G401.6 (cell line): ENCODE data around the gene DDX54.
"Not testable (repeated sequence)": the region's sequence is repeated elsewhere in the genome, so short reads cannot be mapped to it uniquely, and the experiment has no call there.

Source experiments
- FAIRE-seq: peaks from 2 replicates; lab custom pipeline; 2012; peaks lifted over from hg19 to GRCh38; lab: Jason Lieb, UNC

The DDX54 gene

GRCh38 chr12:113161415-113162016 is 23.8 kb downstream of the DDX54 start:
- peak; percentile 88 for FAIRE-seq

DNA sequence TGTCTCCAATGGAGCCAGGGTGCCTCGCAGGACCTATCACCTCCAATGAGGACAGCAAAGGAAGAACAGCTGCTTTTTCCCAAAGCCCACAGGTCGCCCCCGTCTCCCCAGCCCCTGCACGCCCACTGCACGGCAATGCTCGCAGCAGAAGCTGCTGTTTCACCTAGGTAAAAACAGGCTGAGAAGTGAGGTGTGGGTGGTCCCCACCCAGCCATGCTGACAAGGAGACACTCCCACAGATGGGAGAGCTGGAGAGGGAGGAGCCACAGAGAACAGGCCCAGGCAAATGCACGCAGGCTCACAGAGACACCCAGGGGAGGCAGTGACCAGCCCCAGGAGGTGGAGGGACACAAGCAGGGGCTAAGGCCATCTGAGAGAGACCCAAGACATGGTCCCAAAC is 25.3 kb downstream of the DDX54 start:
- no peak for FAIRE-seq

DNA sequence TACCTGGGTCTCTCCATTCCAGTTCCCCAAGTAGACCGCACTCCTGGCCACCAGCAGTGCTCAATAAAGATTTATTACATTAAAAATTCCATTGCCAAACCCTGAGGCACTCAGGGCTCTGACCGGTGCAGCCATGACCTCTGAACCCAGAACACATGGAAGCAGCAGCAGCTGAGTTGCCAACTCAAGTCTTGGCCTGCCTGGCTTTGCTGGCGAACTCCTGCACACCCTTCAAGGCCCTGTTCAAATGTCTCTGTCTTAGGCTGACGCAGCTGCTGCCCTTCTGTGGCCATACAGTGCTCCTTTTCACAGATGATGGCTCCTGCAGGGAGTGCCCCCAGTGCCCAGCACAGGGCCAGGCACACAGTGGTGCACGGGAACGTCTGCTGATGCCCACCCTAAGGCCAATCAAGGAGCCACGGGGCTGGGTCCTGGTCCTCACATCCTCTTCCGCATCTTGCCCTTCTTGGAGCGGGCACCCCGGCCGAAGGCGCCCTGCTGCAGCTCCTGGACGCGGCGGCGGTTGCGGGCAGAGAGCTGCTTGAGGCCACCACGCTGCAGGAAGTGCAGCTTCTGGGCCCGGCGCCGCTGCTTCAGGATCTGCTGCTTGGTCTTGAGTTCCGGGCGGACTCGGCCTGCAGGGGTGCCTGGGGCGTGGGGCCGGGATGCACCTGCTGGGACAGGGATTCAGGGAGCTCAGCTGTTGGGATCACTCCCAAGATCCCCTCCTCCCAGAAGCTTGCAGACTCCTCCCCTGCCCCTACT is 26.7 kb downstream of the DDX54 start:
- FAIRE-seq, result no peak

DNA sequence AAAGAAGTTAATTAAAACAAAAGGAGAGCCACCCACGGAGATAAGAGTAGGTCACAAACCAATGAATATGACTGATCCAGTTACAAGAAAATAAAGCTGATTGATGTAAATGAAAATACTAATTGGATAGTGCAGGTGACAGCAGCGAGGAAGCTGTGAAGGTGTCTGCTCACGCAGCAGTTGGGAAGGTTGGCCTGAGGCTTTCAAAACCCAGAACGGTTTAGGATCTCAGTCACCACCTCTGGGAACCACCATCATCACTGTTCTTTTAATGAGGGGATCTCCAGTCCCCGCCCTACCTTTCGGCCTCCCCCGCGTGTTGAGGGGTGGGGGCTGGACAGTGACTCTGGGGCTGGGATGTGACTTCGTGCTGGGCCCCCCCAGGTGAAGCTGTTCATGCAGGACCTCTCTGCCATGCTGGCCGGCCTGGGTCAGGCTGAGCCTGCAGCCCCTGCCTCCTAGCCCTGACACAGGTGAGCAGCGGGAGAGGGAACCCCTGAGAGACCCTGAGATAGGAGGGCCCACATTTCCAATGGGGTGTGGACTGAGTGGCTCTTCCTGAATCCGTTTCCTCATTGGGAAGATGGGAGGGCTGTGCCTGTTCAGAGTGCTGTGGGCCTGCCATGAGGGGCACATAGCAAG is 27.9 kb downstream of the DDX54 start:
- no peak for FAIRE-seq

GRCh38 chr12:113155646-113156045 is 29.6 kb downstream of the DDX54 start:
- FAIRE-seq, result no peak

GRCh38 chr12:113155060-113155459 is 30.2 kb downstream of the DDX54 start:
- no peak for FAIRE-seq

GRCh38 chr12:113154351-113154973 is 30.8 kb downstream of the DDX54 start:
- no peak for FAIRE-seq

DNA sequence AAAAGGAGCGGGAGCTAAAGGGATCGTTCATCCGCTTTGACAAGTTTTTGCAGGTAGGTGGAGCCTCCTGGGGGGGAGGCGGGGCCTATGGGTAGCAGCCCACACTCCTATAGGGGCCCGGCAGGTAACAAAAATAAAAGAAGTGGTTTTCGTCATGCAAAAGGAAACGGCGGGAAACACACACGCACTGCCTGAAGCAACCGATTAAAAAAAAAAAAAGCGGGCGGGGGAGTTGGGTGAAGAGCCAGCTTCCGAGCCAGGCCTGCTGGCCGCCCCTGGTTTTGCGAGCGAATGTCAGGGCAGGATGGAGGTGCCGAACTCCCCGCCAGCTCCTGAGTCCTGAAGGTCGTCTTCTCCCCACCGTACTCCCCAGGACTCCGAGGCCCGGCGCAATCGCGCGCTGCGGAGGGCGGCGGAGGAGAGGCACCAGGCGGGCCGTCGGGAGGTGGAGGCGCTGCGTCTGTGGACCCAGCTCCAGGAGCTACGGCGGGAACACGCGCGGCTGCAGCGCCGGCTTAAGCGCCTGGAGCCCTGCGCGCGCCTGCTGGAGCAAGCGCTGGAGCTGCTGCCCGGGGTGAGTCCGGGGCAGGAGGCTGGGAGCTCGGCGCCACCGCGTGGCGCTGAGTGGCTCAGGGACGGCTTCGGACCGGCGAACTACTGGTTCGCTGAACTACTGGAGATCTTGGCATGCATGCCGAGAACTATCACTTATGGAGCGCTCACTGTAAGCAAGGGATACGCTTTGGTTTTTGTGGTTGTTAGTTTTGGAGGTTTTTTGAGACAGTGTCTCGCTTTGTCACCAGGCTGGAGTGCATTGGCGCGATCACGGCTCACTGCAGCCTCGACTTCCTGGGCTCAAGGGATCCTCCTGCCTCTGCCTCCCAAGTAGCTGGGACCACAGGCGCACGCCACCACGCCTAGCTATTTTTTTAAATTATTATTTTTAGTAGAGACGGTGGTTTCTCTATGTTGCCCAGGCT is 32.2 kb downstream of the DDX54 start:
- peak; percentile 70 for FAIRE-seq

- FAIRE-seq, result no peak
These were observed 33.0 kb downstream of the DDX54 start for GRCh38 chr12:113152196-113152834.

- no peak for FAIRE-seq
These were observed 33.6 kb downstream of the DDX54 start for GRCh38 chr12:113151655-113152054.

- no peak for FAIRE-seq
These were observed 35.7 kb downstream of the DDX54 start, which contains the start of gene CFAP73 for GRCh38 chr12:113149361-113150150. Gene CFAP73, plus strand, starts transcription at chr12:113149724. Its CDS starts 134 bp downstream, at chr12:113149858.

DNA sequence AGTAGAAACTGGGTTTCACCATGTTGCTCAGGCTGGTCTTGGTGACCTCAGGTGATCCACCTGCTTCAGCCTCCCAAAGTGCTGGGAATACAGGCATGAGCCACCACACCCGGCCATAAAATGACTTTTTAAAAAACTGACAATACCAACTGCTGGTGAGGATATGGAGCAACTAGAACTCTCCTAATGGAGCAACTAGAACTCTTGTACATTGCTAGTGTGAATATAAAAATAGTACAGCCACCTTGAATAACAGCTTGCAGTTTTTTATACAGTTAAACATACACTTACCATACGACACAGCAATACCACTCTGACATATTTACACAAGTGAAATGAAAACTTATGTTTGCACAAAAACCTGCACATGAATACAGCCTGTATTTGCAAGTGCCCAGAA is 38.3 kb downstream of the DDX54 start:
- FAIRE-seq, result no peak

GRCh38 chr12:113145720-113146551 is 39.3 kb downstream of the DDX54 start:
- no peak for FAIRE-seq

DNA sequence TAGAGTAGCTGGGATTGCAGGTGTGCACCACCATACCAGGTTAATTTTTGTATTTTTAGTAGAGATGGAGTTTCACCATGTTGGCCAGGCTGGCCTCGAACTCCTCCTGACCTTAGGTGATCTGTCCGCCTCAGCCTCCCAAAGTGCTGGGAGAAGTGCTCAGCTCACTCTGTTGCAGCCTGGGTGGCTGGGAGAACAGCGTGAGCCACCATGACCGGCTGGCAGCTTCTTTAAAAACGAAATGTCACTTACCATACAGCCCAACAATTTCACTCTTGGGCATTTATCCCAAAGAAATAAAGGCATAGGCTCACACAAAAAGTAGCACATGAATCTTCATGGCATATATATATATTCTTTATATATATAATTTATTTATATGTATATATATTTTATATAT is 40.5 kb downstream of the DDX54 start:
- no peak for FAIRE-seq

- no peak for FAIRE-seq
These were observed 41.3 kb downstream of the DDX54 start for GRCh38 chr12:113143959-113144358.

GRCh38 chr12:113142886-113143332 is 42.4 kb downstream of the DDX54 start:
- no peak for FAIRE-seq

GRCh38 chr12:113142173-113142885 is 42.9 kb downstream of the DDX54 start:
- FAIRE-seq, result no peak

DNA sequence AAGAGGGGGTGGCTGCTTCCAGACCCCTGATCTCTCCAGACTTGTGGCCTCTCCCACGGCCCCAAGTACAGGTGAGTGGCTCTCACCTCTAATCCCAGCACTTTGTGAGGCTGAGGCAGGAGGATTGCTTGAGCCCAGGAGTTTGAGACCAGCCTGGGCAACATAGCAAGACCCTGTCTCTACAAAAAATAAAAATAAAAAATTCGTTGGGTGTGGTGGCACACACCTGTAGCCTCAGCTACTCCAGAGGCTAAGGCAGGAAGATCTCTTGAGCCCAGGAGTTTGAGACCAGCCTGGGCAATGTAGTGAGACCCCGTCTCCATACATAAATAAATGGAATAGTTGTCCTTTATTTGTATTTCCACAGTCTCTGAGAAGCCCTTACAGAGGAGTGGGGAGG is 43.6 kb downstream of the DDX54 start:
- not testable (repeated sequence) for FAIRE-seq

DNA sequence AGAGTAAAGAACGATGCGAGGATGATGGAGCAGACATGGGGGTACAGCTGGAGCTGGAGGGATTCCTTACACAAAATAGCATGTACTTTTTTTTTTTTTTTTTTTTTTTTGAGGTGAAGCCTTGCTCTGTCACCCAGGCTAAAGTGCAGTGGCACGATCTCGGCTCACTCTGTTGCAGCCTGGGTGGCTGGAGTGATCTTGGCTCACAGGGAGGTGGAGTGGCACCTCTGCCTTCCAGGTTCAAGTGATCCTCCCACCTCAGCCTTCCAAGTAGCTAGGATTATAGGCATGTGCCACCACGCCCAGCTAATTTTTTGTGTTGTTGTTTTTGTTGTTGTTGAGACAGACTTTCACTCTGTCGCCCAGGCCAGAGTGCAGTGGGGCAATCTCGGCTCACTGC is 44.6 kb downstream of the DDX54 start:
- FAIRE-seq, result no peak
